Uterus (tissue), 4 donors: ENCODE data around the gene PKD2L2. TPM values are rescaled to one million over a fixed set of nuclear protein-coding genes. Genes with fewer than 3 reads are reported as not detected.

ENCODE experiments used
- DNase-seq, 2 donors: peaks; one replicate each; pipeline ENCODE4 v3.0.0-alpha.2; 2019 to 2020
- H3K27ac ChIP-seq, 2 donors: fragments of 200-600 bp; sonication (generic); 1 replicate in 1 of 2; 2 replicates in 1 of 2; pipeline ENCODE4 v1.5.1; 2016 to 2018
- H3K27me3 ChIP-seq, 2 donors: fragments of 200-600 bp; sonication (generic); one replicate each; pipeline ENCODE4 v1.5.1; 2018 to 2019; ENCODE audit warnings: control low read depth in 1 of 2
- H3K36me3 ChIP-seq, 2 donors: fragments of 200-600 bp; sonication (generic); one replicate each; pipeline ENCODE4 v1.5.1; 2019; ENCODE audit warnings: control low read depth in 1 of 2
- H3K4me1 ChIP-seq, 2 donors: fragments of 200-600 bp; sonication (generic); one replicate each; pipeline ENCODE4 v1.5.1; 2018 to 2019; ENCODE audit warnings: control low read depth in 1 of 2
- H3K4me3 ChIP-seq, 2 donors: fragments of 200-600 bp; sonication (generic); 1 replicate in 1 of 2; 2 replicates in 1 of 2; pipeline ENCODE4 v1.5.1; 2018 to 2019; ENCODE audit warnings: mild to moderate bottlenecking in 1 of 2
- H3K9me3 ChIP-seq, 2 donors: fragments of 200-600 bp; sonication (generic); one replicate each; pipeline ENCODE4 v1.5.1; 2019; ENCODE audit warnings: control low read depth in 1 of 2
- CTCF ChIP-seq, 4 experiments: fragments of 200-600 bp in 2 of 4; fragments of 450-650 bp in 2 of 4; sonication (generic) in 2 of 4; IDR thresholded peaks; one replicate each; pipeline ENCODE4 v1.5.1; 2016 to 2019; ENCODE audit warnings: antibody characterized with exemption in 4 of 4, mild to moderate bottlenecking in 2 of 4, moderate library complexity in 1 of 4
- POLR2A ChIP-seq, 2 donors: fragments of 450-650 bp; IDR thresholded peaks; one replicate each; pipeline ENCODE4 v1.6.1; 2016; ENCODE audit warnings: antibody characterized with exemption in 2 of 2, mild to moderate bottlenecking in 1 of 2, moderate library complexity in 1 of 2
- intact Hi-C: fragments of 100-400 bp; cut with DNase I; formaldehyde crosslinking; loops from one replicate; pipeline ENCODE4 v1.15.1; 2023; ENCODE audit warnings: low total_unique reads
- total RNA-seq, 4 donors: library from RNA; depleted of rRNA in 3 of 4; stranded (reverse); fragments of >200 nt in 3 of 4; gene quantifications; one replicate each; pipeline versions ENCODE4 v1.1.0 to v1.2.4, GENCODE V29; 2014 to 2023
- donor health status: DM: yes; HTN: yes; CAD: no.

The PKD2L2 gene
- total RNA-seq, 4 donors from 2014 or later: not detected

GRCh38 chr5:137989419-137989818 lies 100.2 kb downstream of the PKD2L2 start:
- Histone ChIP-seq H3K4me1 (peaks cover 0 to 4% of the 10 kb centered on the region in 2 donors), H3K36me3 (no peaks in the 10 kb centered on the region), H3K4me3 (no peak overlapping the region), H3K27me3 (no peaks in the 10 kb centered on the region), H3K27ac (no peak overlapping the region), H3K9me3 (no peaks in the 10 kb centered on the region)
- no peak for DNase-seq
- intact Hi-C loops: no loop called here
- no peak for TF ChIP-seq CTCF (IDR thresholded peaks at IDR 0.05)
- no peak for TF ChIP-seq POLR2A (IDR thresholded peaks at IDR 0.05)

Other genes with a start within 250 kb of the PKD2L2 start
- 10 to 100 TPM in 2 of 4 donors, 1 to 10 TPM in 2; 3.1 to 21.8 (median 8.9) TPM for gene KLHL3, start 153.4 kb upstream of the PKD2L2 start, total RNA-seq
- gene HNRNPA0, start 135.1 kb upstream of the PKD2L2 start, total RNA-seq: 10 to 100 TPM in 2 of 4 donors, 1 to 10 TPM in 2; 5.9 to 44.7 (median 21.0) TPM
- gene MYOT, start 21.6 kb upstream of the PKD2L2 start, total RNA-seq: 1 to 10 TPM in 3 of 4 donors, under 1 TPM in 1; 0.51 to 2.7 (median 1.1) TPM
- 100 to 1,000 TPM in 1 of 4 donors, 10 to 100 TPM in 3; 40.6 to 104 (median 58.1) TPM for gene FAM13B, start 143.6 kb downstream of the PKD2L2 start, total RNA-seq
- not detected for gene WNT8A, start 194.6 kb downstream of the PKD2L2 start, total RNA-seq
- 1 to 10 TPM in 2 of 4 donors, under 1 TPM in 1, not detected in 1; 0.26 to 9.2 (median 2.0) TPM for gene NME5, start 250.0 kb downstream of the PKD2L2 start, total RNA-seq